Fibroblast of villous mesenchyme (primary cell): ENCODE results near the gene HINFP. TPM values are rescaled to one million over a fixed set of nuclear protein-coding genes. Genes with fewer than 3 reads are reported as not detected.
A peak's percentile ranks its signal among the peaks of the same experiment; 100 is the strongest.
"Not testable (repeated sequence)": the region's sequence is repeated elsewhere in the genome, so short reads cannot be mapped to it uniquely, and the experiment has no call there.

ENCODE experiments used
- DNase-seq: peaks from one replicate; pipeline ENCODE4 v3.0.0-alpha.2; 2010; ENCODE audit warnings: low read depth
- H3K4me3 ChIP-seq: 2 replicates; pipeline ENCODE4 v1.5.1; 2011; ENCODE audit warnings: low read depth, mild to moderate bottlenecking, low read length
- total RNA-seq: library from RNA; depleted of rRNA; stranded (reverse); fragments of >200 nt; gene quantifications from 2 replicates; pipeline ENCODE4 v1.2.3, GENCODE V29; 2012
- TF ChIP-seq, protein P1 (sequence below): IDR thresholded peaks from 2 replicates; pipeline ENCODE4 v1.5.1; 2012; ENCODE audit warnings: low read depth, mild to moderate bottlenecking, low read length; ENCODE audit not compliant: insufficient read depth

Gene HINFP
- total RNA-seq, 1 donor, result 18.6 TPM

DNA sequence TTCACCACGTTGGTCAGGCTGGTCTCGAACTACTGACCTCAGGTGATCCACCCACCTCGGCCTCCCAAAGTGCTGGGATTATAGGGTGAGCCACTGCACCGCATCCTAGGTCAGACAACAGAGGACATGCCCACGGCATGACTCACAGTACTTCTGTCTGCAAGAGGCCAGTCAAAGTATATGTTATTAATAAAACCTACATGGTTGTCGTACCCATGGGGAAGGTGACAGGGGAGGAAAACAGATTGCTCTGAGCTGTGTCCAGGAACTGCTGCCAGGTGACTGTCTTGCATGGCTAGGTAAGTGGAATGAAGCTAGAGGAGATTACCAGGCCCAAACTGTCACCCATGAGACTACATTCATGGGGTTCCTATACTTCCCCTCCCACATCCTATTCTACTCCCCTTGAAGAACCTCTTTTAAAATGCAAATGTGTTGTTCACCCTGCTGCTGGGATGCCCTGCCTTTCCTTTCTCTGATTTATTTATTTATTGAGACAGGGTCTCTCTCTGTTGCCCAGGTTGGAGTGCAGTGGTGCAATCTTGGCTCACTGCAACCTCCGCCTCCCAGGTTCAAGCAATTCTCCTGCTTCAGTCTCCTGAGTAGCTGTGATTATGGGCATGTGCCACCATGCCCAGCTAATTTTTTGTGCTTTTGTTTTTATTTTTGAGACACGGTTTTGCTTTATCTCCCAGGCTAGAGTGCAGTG, 45.1 kb downstream of the HINFP start:
- peak; percentile 53 for DNase-seq
- no peak overlapping the region for H3K4me3 ChIP-seq
- TF ChIP-seq, protein P1, sequence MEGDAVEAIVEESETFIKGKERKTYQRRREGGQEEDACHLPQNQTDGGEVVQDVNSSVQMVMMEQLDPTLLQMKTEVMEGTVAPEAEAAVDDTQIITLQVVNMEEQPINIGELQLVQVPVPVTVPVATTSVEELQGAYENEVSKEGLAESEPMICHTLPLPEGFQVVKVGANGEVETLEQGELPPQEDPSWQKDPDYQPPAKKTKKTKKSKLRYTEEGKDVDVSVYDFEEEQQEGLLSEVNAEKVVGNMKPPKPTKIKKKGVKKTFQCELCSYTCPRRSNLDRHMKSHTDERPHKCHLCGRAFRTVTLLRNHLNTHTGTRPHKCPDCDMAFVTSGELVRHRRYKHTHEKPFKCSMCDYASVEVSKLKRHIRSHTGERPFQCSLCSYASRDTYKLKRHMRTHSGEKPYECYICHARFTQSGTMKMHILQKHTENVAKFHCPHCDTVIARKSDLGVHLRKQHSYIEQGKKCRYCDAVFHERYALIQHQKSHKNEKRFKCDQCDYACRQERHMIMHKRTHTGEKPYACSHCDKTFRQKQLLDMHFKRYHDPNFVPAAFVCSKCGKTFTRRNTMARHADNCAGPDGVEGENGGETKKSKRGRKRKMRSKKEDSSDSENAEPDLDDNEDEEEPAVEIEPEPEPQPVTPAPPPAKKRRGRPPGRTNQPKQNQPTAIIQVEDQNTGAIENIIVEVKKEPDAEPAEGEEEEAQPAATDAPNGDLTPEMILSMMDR, result no peak

DNA sequence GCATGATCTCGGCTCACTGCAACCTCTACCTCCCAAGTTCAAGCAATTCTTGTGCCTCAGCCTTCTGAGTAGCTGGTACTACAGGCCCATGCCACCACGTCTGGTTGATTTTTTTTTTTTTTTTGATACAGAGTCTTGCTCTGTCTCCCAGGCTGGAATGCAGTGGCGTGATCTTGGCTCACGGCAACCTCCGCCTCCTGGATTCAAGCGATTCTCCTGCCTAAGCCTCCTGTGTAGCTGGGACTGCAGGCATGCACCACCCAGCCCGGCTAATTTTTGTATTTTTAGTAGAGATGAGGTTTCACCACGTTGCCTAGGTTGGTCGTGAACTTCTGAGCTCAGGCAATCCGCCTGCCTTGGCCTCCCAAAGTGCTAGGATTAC, 45.7 kb downstream of the HINFP start:
- H3K4me3 ChIP-seq, DNase-seq: not testable (repeated sequence)

DNA sequence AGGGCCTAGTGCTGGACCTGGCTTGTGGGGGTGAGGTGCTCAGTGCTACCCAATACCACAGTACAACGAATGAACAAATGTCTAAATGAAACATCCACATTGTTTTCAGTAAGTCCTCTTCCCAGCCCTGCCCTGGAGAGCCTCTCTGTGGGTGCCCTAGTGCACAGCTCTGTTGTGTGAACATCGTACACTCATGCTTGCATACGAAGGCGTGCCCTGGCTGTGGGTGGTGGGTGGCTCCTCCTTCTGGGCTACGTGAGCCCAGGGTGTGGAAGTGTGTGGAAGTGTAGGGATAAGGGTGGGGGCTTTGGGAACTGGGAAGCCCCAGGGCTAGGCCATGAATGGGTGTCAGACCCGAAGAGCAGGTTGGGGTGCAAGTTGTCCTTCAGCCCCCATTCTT, 46.6 kb downstream of the HINFP start:
- no peak overlapping the region for H3K4me3 ChIP-seq
- no peak for DNase-seq
- TF ChIP-seq, protein P1, result no peak

DNA sequence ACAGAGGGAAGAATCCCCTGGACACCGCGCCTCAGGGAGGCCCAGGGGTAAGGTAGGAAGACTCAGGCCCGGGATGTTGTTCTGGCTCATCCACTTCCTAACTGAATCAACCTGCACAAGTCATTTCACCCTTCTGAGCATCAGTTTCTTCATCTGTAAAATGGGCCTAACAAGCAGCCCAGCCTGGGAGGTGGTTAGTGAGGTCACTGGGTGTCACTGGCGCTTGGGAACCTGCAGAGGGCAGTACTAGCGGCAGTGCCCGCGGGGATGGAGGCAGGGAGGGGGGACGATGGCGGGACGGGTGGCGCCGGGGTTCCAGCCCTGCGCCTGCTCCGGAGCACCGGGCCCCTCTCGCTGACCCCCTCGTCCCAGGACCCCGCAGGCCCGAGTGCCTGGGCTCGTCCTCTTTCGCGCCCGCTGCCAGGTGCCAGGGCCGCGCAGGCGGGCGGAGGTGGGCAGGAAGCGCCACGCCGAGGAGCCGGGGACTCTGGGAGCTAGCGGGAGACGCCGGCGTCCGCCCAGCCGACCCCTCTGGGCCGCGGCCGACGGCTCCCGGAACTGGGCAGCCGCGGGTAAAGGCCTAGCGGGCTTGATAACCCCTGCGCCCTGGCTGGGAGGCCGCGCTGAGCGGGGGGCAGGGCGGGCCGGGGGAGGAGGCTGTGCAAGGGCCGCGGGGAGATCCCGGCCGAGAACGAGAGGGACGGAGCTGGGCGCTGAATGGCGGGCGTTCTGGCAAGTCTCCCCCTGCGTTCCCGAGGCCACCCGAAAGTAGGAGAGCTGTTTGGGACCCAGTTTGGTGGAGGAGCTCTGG, 47.3 kb downstream of the HINFP start, which contains the start of gene NLRX1:
Gene NLRX1 (plus strand): TSS at position 255 of the 811 bp plus-strand sequence. CDS start 2,679 bp downstream, outside the sequence.
- TF ChIP-seq, protein P1, result peak; percentile 84

DNA sequence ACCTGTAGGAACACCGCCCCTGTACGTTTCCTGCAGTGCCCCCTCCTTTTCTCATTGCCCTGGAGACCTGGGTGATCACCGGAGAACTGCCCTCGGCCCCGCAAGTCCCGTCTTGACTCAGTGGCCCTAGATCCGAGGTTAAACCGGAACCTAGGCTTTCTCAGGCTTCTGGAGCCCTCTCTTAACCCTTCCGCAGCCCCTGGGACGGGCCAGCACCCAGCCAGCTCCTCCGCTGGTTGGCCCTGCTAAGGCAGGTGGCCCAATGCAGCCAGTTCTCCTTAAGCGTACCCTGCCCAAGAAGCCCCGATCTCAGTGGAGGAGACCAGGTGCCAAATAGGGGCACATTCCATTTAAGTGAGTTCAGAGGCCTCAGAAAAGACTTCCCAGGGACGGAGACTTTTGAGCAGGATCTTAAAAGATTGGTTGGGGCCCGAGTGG, 47.9 kb downstream of the HINFP start:
- peak; percentile 15 for DNase-seq
- TF ChIP-seq, protein P1, result no peak
- peak overlapping the region; percentile 64 for H3K4me3 ChIP-seq

More for the DNA sequence above, 47.3 kb downstream of the HINFP start, which contains the start of gene NLRX1:
- peak within 1 kb of the TSS; percentile 64 for H3K4me3 ChIP-seq
- DNase-seq, result peak; percentile 75

DNA sequence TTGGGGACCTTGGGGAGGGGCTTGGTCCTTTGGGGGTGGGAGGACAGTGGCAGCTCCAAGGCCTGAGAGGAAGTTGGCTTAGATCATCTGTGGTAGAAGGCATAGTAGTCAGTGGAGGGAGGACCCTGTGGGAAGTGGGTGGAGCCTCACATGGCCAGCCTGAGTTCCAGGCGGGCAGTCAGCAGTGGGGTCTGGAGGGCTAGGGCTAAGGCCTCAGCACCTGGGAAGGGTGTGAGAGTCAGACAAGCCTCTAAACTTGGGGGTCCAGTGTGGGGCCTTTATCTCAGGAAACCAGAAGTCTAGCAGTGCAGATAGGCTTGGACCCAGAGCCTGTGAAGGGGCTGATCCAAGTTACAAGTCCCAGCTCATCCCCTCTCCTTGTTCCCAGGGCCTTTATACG, 51.1 kb downstream of the HINFP start:
- TF ChIP-seq, protein P1, result no peak
- no peak for DNase-seq
- H3K4me3 ChIP-seq, result no peak overlapping the region

DNA sequence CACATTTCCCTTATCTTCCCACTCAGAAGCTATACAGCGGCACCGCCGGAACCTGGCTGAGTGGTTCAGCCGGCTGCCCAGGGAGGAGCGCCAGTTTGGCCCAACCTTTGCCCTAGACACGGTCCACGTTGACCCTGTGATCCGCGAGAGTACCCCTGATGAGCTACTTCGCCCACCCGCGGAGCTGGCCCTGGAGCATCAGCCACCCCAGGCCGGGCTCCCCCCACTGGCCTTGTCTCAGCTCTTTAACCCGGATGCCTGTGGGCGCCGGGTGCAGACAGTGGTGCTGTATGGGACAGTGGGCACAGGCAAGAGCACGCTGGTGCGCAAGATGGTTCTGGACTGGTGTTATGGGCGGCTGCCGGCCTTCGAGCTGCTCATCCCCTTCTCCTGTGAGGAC, 52.1 kb downstream of the HINFP start:
- no peak overlapping the region for H3K4me3 ChIP-seq
- TF ChIP-seq, protein P1, result no peak
- DNase-seq, result no peak
